AG09309 (cell line): Measurements from ENCODE around the gene SPINK7.

Experiments used
- DNase-seq: peaks from one replicate; pipeline ENCODE4 v3.0.0-alpha.2; 2010; ENCODE audit warnings: low read depth
- H3K4me3 ChIP-seq: 2 replicates; pipeline ENCODE4 v1.5.1; 2011; ENCODE audit warnings: mild to moderate bottlenecking, low read depth, low read length, moderate library complexity; ENCODE audit not compliant: control insufficient read depth
- TF ChIP-seq, protein P1 (sequence below): IDR thresholded peaks from 2 replicates; pipeline ENCODE4 v1.5.1; 2011; ENCODE audit warnings: mild to moderate bottlenecking, low read depth, low read length, inconsistent platforms; ENCODE audit not compliant: insufficient read depth, control insufficient read depth; ENCODE audit errors: missing control alignments

SPINK7 gene

DNA sequence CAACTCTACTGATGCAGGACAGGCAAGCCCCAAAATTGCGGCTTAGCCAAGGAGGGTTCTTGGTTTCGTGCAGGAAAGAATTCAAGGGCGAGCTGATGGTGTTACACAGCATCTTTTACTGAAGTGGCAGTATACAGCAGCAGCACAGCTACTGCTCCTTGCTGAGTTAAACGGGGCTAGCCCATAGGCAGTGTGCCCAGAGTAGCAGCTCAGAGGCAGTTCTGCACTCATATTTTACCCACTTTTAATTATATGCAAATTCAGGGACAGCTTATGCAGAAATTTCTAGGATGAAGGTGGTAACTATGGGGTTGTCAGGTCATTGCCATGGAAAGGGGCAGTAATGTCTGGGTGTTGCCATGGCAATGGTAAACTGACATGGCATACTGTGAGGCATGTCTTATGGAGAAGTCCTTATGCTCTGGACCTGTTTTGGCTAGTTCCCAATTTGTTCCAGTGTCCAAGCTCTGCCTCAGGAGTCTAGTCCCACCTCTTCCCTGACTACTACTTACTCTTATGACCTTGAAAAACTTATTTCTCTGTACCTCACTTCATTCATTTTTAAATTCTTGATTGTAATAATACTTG is 21.1 kb downstream of the SPINK7 start:
- no peak overlapping the region for H3K4me3 ChIP-seq
- no peak for DNase-seq
- TF ChIP-seq, protein P1, sequence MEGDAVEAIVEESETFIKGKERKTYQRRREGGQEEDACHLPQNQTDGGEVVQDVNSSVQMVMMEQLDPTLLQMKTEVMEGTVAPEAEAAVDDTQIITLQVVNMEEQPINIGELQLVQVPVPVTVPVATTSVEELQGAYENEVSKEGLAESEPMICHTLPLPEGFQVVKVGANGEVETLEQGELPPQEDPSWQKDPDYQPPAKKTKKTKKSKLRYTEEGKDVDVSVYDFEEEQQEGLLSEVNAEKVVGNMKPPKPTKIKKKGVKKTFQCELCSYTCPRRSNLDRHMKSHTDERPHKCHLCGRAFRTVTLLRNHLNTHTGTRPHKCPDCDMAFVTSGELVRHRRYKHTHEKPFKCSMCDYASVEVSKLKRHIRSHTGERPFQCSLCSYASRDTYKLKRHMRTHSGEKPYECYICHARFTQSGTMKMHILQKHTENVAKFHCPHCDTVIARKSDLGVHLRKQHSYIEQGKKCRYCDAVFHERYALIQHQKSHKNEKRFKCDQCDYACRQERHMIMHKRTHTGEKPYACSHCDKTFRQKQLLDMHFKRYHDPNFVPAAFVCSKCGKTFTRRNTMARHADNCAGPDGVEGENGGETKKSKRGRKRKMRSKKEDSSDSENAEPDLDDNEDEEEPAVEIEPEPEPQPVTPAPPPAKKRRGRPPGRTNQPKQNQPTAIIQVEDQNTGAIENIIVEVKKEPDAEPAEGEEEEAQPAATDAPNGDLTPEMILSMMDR, result no peak

- H3K4me3 ChIP-seq, result no peak within 1 kb of the TSS
- TF ChIP-seq, protein P1, result no peak
- DNase-seq, result no peak
Observed at GRCh38 chr5:148335259-148335658, 23.0 kb downstream of the SPINK7 start, which contains the start of gene SPINK9. Gene SPINK9, plus strand, starts transcription at chr5:148335559. Its CDS starts 55 bp downstream, at chr5:148335614.

DNA sequence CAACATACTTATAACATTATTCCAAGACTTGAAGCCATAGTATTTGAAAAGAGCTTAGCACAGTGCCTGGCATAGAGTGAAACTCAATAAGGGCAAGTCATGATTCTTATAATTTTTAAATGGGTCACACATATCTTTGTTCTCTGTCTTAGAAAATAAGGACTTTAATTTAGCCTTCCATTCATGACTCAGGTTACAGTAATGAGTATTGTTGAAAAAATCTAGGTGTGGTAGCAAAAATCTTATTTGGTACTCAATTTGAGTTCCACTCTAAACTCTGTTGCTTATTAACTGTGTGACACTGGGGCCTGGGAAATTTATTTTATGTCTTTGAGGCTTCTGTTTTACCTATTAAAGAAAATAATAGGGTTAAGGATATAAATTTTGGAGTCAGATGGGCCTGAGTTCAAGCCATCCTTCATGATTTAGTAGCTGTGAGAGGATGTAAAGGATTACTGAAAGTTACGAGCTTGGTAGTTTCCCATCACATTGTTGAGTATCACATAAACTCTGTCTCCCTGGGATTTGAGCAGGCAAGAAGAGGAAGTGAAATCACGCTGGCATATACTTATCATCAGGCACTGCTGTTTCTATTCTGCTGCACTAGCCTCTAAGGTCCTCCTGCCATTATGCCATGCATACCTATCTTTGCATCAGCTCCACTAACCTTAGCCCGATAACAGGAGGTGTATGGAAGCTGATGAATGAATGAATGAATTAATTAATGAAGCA is 24.6 kb downstream of the SPINK7 start:
- no peak overlapping the region for H3K4me3 ChIP-seq
- DNase-seq, result peak; percentile 23

DNA sequence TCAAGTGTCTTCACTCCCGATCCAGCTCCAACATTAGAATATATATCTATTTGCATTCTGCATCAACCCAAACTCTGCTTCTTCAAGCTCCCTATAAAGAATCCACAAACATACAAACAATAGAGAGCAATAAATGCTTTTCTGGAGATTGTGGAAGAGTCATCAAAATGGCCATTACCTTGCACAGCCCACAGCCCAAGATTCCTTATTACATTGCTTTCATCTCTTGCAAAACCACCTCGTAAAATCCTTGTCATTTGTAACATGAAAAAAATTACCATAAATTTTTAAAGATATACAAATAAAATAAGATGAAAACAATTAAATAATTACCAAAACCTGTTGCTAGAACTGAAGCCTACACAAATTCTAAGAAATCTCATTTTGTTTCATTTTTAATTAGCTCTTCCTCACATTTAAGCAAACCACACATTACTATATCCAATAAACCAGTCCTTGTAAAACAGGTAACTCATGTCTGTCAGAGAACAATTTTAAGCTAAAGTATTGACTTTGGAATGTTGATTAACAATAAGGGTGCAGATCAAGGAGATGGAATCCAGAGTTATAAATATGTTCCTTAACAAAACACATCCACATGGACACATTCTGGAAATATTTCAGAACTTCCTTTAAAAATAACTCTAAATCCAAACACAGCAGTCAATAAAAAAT is 30.3 kb downstream of the SPINK7 start:
- H3K4me3 ChIP-seq, result no peak overlapping the region
- no peak for DNase-seq
- TF ChIP-seq, protein P1, result no peak

More for the DNA sequence above, 24.6 kb downstream of the SPINK7 start:
- TF ChIP-seq, protein P1, result no peak

- TF ChIP-seq, protein P1, result no peak
- no peak overlapping the region for H3K4me3 ChIP-seq
- DNase-seq, result no peak
Observed at GRCh38 chr5:148343046-148343407, 30.8 kb downstream of the SPINK7 start.

DNA sequence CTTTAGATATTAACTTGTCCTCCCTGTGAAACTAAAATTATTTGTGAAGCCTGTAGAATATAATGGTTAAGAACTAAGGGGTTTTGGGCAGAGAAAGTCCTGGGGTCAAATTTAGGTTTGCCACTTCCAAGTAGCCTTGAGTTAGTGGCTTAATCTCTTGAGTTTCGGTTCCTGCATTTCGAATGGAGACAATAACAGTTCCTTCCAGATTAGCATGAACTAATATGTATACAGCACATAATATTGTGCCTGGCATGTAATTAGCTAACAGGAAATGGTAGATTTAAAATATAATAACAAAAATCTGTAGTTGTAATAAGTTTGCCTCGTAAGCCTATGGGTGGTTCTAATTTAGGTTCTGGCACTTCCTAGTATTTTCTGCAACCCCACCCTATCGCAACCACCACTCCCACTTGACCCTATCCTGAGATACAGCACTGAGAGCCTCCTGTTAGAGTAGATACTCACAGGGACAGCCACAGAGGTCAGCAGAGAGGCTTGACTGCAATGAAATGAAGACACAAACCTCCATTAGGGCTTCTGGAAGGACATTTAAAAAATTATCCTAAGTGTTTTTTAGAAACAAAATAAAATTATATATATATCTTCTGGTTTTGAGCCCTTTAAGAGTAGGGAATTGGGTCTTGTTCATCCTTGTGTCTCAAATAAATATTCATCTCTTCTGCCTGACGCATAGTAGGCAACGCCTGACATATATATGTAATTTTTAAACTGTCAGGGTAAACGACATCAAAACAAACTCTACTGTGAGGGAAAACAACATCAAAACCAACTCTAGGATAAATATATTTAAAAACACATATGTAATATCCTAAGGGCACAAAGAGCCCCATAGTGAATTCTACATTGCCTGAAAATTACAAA is 31.6 kb downstream of the SPINK7 start:
- no peak for DNase-seq
- no peak overlapping the region for H3K4me3 ChIP-seq
- TF ChIP-seq, protein P1, result no peak
